Activated naive CD8-positive, alpha-beta T cell (primary cell): ENCODE results near the gene KNL1.
"Not testable (repeated sequence)": the region's sequence is repeated elsewhere in the genome, so short reads cannot be mapped to it uniquely, and the experiment has no call there.

Experiments
- H3K27ac Mint-ChIP-seq: one replicate; pipeline ENCODE4 v1.8.0; 2021; ENCODE audit warnings: mixed read lengths
- H3K27me3 Mint-ChIP-seq: one replicate; pipeline ENCODE4 v1.8.0; 2021; ENCODE audit warnings: mixed read lengths
- H3K36me3 Mint-ChIP-seq: one replicate; pipeline ENCODE4 v1.8.0; 2021; ENCODE audit warnings: mixed read lengths
- H3K4me1 Mint-ChIP-seq: one replicate; pipeline ENCODE4 v1.8.0; 2021; ENCODE audit warnings: low read depth, mixed read lengths
- H3K4me3 Mint-ChIP-seq: one replicate; pipeline ENCODE4 v1.8.0; 2021; ENCODE audit warnings: mild to moderate bottlenecking, mixed read lengths
- H3K9me3 Mint-ChIP-seq: one replicate; pipeline ENCODE4 v1.8.0; 2021; ENCODE audit warnings: low read depth, mixed read lengths

KNL1 gene

DNA sequence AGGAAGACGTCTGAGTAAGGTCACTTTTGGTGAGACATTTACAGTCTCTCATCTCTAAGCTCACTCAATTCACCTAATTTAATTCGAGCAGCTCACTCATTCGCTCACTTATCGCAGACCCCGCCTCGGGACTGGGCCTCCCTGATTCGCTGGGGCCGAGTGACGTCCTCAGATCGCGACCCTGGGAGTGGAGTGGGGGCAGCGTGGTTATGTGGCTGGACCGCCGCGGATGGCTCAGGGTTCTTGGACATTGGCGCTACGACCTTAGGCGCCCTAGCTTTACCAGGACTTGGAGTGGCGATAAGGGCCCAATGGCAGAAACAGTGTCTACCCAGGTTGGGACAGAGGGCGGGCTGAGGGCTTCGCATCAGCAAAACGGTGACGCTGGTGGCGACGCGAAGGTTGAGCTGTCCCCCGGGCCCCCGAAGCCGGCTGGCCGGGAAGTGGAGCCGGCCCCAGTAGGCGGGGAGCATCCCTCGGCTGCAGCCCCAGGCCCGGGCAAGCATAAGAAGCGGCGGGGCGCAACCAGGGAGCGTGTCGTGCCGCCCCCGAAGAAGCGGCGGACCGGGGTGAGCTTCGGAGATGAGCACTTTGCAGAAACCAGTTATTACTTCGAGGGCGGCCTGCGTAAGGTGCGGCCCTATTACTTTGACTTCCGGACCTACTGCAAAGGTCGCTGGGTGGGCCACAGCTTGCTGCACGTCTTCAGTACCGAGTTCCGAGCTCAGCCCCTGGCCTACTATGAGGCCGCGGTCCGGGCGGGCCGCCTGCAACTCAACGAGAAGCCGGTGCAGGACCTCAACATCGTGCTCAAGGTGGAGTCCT lies 24.7 kb upstream of the KNL1 start, which contains the start of gene RPUSD2:
Gene RPUSD2, plus strand, starts transcription at position 171 of the 825 bp plus-strand sequence. Its CDS starts 39 bp downstream, at position 210.
- peak within 1 kb of the TSS; percentile 98 for H3K4me3 Mint-ChIP-seq
- no peaks in the 10 kb centered on the region for H3K9me3 Mint-ChIP-seq
- H3K27me3 Mint-ChIP-seq, result no peaks in the 10 kb centered on the region
- H3K4me1 Mint-ChIP-seq, result peaks cover 48% of the 10 kb centered on the region
- peaks cover 5% of the 10 kb centered on the region for H3K36me3 Mint-ChIP-seq
- peak within 1 kb of the TSS; percentile 97 for H3K27ac Mint-ChIP-seq

DNA sequence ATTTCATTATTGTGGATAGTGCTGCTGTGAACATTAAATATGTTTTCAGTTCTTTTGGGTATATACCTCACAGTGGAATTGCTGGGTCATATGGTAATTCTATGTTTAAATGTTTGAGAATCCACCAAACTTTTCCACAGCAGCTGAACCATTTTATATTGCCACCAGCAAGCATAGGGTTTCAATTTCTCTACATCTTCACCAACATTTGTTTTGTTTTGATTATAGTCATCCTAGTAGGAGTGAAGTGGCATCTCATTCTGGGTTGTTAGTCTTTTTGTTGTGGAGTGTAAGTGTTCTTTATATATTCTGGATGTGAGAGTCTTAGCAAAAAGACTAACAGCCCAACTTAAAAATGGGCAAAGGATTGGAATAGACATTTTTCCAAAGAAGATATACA lies 18.9 kb upstream of the KNL1 start:
- H3K27ac Mint-ChIP-seq, result no peak overlapping the region
- H3K9me3 Mint-ChIP-seq, result no peaks in the 10 kb centered on the region
- H3K4me1 Mint-ChIP-seq, result peaks cover 28% of the 10 kb centered on the region
- peaks cover 5% of the 10 kb centered on the region for H3K36me3 Mint-ChIP-seq
- H3K27me3 Mint-ChIP-seq, result no peaks in the 10 kb centered on the region
- H3K4me3 Mint-ChIP-seq, result no peak overlapping the region

- H3K9me3 Mint-ChIP-seq, H3K27me3 Mint-ChIP-seq, H3K4me3 Mint-ChIP-seq, H3K27ac Mint-ChIP-seq, H3K36me3 Mint-ChIP-seq: not testable (repeated sequence)
- H3K4me1 Mint-ChIP-seq, result peaks cover 13% of the 10 kb centered on the region
These were observed 17.1 kb upstream of the KNL1 start for GRCh38 chr15:40576914-40577313.

DNA sequence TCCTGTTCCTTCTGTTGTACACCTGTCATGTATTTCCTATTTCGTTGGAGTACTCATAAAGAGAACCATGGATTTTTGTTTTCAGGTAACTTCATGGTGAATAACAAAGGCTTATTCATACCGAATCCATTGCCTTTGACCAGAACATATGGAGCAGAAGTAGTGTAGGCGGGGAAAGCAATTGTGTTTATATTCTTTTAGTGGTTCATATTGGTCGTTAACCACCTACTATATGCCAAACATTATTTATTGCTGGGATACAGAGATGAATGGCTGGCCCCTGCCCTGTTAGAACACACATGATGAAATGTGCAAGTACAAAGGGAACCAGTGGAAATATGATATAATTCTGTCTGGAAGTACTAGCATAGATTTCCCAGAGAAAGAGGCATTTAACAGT lies 15.2 kb upstream of the KNL1 start:
- no peak overlapping the region for H3K27ac Mint-ChIP-seq
- H3K27me3 Mint-ChIP-seq, result no peaks in the 10 kb centered on the region
- no peak overlapping the region for H3K4me3 Mint-ChIP-seq
- no peaks in the 10 kb centered on the region for H3K9me3 Mint-ChIP-seq
- H3K4me1 Mint-ChIP-seq, result peaks cover 4% of the 10 kb centered on the region
- no peaks in the 10 kb centered on the region for H3K36me3 Mint-ChIP-seq

DNA sequence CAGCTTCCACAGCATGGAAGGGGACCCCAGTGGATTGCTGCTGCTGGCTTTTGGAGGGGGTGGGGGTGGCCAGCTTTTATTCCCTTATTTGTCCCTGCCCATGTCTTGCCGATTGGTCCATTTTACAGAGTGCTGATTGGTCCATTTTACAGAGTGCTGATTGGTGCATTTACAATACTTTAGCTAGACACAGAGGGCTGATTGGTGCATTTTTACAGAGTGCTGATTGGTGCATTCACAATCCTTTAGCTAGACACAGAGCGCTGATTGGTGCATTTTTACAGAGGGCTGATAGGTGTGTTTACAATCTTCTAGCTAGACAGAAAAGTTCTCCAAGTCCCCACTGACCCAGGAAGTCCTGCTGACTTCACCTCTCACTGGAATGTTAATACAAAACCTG lies 12.3 kb upstream of the KNL1 start:
- not testable (repeated sequence) for H3K27me3 Mint-ChIP-seq, H3K4me3 Mint-ChIP-seq, H3K27ac Mint-ChIP-seq, H3K4me1 Mint-ChIP-seq, H3K9me3 Mint-ChIP-seq, H3K36me3 Mint-ChIP-seq

- H3K36me3 Mint-ChIP-seq, result no peaks in the 10 kb centered on the region
- no peak overlapping the region for H3K27ac Mint-ChIP-seq
- no peaks in the 10 kb centered on the region for H3K4me1 Mint-ChIP-seq
- H3K4me3 Mint-ChIP-seq, result no peak overlapping the region
- no peaks in the 10 kb centered on the region for H3K27me3 Mint-ChIP-seq
- H3K9me3 Mint-ChIP-seq, result no peaks in the 10 kb centered on the region
These were observed 11.3 kb upstream of the KNL1 start for GRCh38 chr15:40582726-40583246.

GRCh38 chr15:40584191-40584590 lies 9.9 kb upstream of the KNL1 start:
- Mint-ChIP-seq H3K4me1 (no peaks in the 10 kb centered on the region), H3K36me3 (no peaks in the 10 kb centered on the region), H3K27ac (no peak overlapping the region), H3K27me3 (no peaks in the 10 kb centered on the region), H3K9me3 (no peaks in the 10 kb centered on the region), H3K4me3 (no peak overlapping the region)

DNA sequence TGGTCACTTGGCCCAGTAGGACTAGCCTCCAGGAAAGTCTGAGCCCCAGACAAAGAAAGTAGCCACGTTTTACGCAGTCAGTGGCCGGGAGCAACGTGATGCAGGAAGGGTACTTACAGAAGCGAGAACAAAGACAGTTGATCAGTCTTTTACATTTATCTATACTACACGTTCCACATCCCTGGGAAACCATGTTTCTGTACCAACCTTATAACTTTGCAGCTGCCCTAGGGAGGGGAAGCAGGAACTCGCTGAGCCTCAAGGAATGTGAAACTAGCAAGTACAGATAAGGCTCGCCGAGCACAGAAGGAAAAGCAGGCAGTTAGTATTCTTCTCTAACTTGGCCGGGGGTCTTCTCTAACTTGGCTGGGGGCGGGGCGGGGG lies 3.4 kb upstream of the KNL1 start:
- Mint-ChIP-seq H3K9me3 (no peaks in the 10 kb centered on the region), H3K27me3 (peaks cover 3% of the 10 kb centered on the region), H3K36me3 (no peaks in the 10 kb centered on the region), H3K27ac (no peak overlapping the region), H3K4me1 (peaks cover 26% of the 10 kb centered on the region), H3K4me3 (peak overlapping the region; percentile 85)

DNA sequence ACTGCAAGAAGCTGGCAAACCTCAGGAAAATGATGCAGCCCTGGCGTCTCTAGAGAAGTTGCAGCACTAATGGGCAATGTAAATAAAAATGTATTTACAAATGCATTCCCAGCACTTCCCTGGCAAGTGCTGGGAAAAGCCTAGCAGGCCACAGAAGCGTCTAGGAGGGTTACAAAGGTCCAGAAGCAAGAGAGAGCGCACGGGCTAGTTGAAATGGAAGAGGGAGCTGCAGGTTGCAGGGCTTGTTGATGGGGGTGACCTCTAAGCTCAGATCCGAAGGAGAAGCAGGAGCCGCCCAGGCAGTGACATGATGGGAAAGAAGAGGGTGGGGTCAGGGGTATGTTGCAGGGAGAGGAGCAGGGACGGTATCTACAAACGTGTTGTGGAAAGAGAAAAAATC lies 2.7 kb upstream of the KNL1 start:
- Mint-ChIP-seq H3K36me3 (no peaks in the 10 kb centered on the region), H3K27ac (no peak overlapping the region), H3K4me1 (peaks cover 26% of the 10 kb centered on the region)

GRCh38 chr15:40593165-40593564 lies 884 bp upstream of the KNL1 start:
- no peaks in the 10 kb centered on the region for H3K9me3 Mint-ChIP-seq
- H3K4me3 Mint-ChIP-seq, result peak overlapping the region; percentile 99
- H3K27ac Mint-ChIP-seq, result peak overlapping the region; percentile 100
- H3K27me3 Mint-ChIP-seq, result peaks cover 3% of the 10 kb centered on the region
- H3K36me3 Mint-ChIP-seq, result no peaks in the 10 kb centered on the region
- peaks cover 26% of the 10 kb centered on the region for H3K4me1 Mint-ChIP-seq

More for the DNA sequence above, 2.7 kb upstream of the KNL1 start:
- no peaks in the 10 kb centered on the region for H3K9me3 Mint-ChIP-seq
- H3K27me3 Mint-ChIP-seq, result peaks cover 3% of the 10 kb centered on the region
- no peak overlapping the region for H3K4me3 Mint-ChIP-seq

- H3K9me3 Mint-ChIP-seq, result no peaks in the 10 kb centered on the region
- peaks cover 26% of the 10 kb centered on the region for H3K4me1 Mint-ChIP-seq
- H3K36me3 Mint-ChIP-seq, result no peaks in the 10 kb centered on the region
- peaks cover 3% of the 10 kb centered on the region for H3K27me3 Mint-ChIP-seq
- peak overlapping the region; percentile 99 for H3K4me3 Mint-ChIP-seq
- H3K27ac Mint-ChIP-seq, result peak overlapping the region; percentile 100
These were observed 384 bp downstream of the KNL1 start for GRCh38 chr15:40594429-40594836.

GRCh38 chr15:40595219-40595618 lies 1.2 kb downstream of the KNL1 start:
- Mint-ChIP-seq H3K4me1 (peaks cover 20% of the 10 kb centered on the region), H3K9me3 (no peaks in the 10 kb centered on the region), H3K27ac (no peak overlapping the region), H3K36me3 (no peaks in the 10 kb centered on the region), H3K27me3 (peaks cover 3% of the 10 kb centered on the region), H3K4me3 (peak overlapping the region; percentile 99)

DNA sequence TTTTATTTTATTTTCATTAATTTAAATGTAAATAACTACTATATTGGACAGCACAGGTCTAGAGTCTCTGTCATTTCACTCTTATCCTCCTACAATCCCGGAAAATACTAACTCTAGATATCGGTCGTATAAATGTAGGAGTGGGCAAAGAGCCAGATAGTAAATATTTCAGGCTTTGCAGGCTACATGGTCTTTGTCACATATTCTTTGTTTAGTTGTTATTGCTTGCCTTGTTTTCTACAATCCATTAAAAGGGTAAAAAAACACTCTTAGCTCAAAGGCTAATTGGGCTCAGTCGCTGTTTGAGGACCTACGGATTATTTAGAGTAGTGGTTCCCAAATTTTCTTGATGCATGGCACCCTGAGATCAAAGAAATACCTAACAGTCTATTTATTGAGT lies 1.7 kb downstream of the KNL1 start:
- H3K9me3 Mint-ChIP-seq, result no peaks in the 10 kb centered on the region
- H3K27me3 Mint-ChIP-seq, result peaks cover 3% of the 10 kb centered on the region
- H3K4me1 Mint-ChIP-seq, result peaks cover 17% of the 10 kb centered on the region
- no peak overlapping the region for H3K4me3 Mint-ChIP-seq
- H3K27ac Mint-ChIP-seq, result no peak overlapping the region
- H3K36me3 Mint-ChIP-seq, result no peaks in the 10 kb centered on the region

DNA sequence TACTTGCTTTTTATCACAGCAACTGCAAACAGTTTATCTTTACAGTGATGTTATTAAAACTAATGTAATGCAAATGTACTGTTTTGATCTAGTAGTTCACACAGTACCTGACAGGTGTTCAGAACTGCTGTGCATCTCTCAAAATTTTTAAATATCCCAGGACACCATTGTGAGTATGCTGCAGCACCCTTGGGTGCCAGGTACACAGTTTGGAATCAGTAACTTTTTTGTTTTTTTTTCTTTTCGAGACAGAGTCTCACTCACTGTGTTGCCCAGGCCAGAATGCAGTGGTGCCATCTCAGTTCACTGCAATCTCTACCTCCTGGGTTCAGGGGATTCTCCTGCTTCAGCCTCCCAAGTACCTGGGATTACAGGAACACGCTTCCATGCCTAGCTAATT lies 3.0 kb downstream of the KNL1 start:
- Mint-ChIP-seq H3K27ac (no peak overlapping the region), H3K27me3 (peaks cover 3% of the 10 kb centered on the region), H3K4me1 (peaks cover 17% of the 10 kb centered on the region), H3K4me3 (no peak overlapping the region), H3K9me3 (no peaks in the 10 kb centered on the region), H3K36me3 (no peaks in the 10 kb centered on the region)

GRCh38 chr15:40598126-40598525 lies 4.1 kb downstream of the KNL1 start:
- Mint-ChIP-seq H3K36me3 (no peaks in the 10 kb centered on the region), H3K4me1 (peaks cover 14% of the 10 kb centered on the region), H3K4me3 (no peak overlapping the region), H3K27ac (no peak overlapping the region), H3K9me3 (no peaks in the 10 kb centered on the region), H3K27me3 (peaks cover 3% of the 10 kb centered on the region)

DNA sequence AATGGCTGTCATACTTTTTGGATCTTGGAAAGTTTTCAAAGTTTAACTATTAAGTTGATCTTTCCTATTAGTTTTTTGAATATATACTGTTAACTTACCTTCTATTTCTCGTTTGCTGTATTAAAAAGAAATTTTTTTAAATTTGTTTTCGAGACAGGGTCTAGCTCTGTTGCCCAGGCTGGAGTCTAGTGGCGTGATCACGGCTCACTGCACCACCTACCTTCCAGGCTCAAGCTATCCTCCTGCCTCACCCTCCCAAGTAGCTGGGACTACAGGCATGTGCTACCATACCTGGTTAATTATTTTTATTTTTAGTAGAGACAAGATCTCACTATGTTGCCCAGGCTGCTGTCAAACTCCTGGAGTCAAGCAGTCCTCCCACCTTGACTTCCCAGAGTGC lies 4.6 kb downstream of the KNL1 start:
- H3K27ac Mint-ChIP-seq, result no peak overlapping the region
- no peaks in the 10 kb centered on the region for H3K36me3 Mint-ChIP-seq
- H3K27me3 Mint-ChIP-seq, result peaks cover 3% of the 10 kb centered on the region
- peaks cover 8% of the 10 kb centered on the region for H3K4me1 Mint-ChIP-seq
- H3K4me3 Mint-ChIP-seq, result no peak overlapping the region
- H3K9me3 Mint-ChIP-seq, result no peaks in the 10 kb centered on the region
